HCT116 (cell line): Measurements from ENCODE around the gene SEZ6L2. TPM values are rescaled to one million over a fixed set of nuclear protein-coding genes. Genes with fewer than 3 reads are reported as not detected.

Experiments
- ATAC-seq: fragments of 200-7000 bp; cut with Tn5 transposase; 2 replicates; pipeline ENCODE4 v1.9.1; 2020; ENCODE audit warnings: mild to moderate bottlenecking, moderate library complexity
- BruUV-seq: library from RNA; stranded (reverse); fragments of 400-500 nt; replicated peaks from 2 replicates; lab custom pipeline; 2021; lab: Mats Ljungman, UMichigan
- CTCF ChIA-PET: fragments of 300-600 bp; sonication (Branson Sonifier 250); formaldehyde crosslinking; loops from one replicate; lab custom pipeline; 2021; ENCODE audit warnings: antibody characterized with exemption; lab: Charles Lee
- POLR2A ChIA-PET: fragments of 300-600, 350-600 bp; sonication (Branson Sonifier 250); formaldehyde crosslinking; loops from one replicate; lab custom pipeline; 2021; ENCODE audit warnings: antibody characterized with exemption; lab: Charles Lee
- RAD21 ChIA-PET, 2 experiments: fragments of 300-600 bp; sonication (Branson Sonifier 250); formaldehyde crosslinking; loops; one replicate each; lab custom pipeline; 2023; ENCODE audit warnings: low total read pairs in 2 of 2; ENCODE audit not compliant: uncharacterized antibody in 2 of 2, unreplicated experiment in 2 of 2, low non-redundant PET in 1 of 2; lab: Charles Lee
- DNase-seq: peaks from one replicate; pipeline ENCODE4 v3.0.0-alpha.2; 2010; ENCODE audit warnings: low read depth, low spot score
- H2AFZ ChIP-seq: fragments of 200-600 bp; shearing (Covaris generic), sonication (generic); 2 replicates; pipeline ENCODE4 v1.6.1; 2017; ENCODE audit warnings: low read depth, mixed run types, mixed read lengths, antibody characterized with exemption, low read length; ENCODE audit not compliant: poor library complexity, severe bottlenecking
- H3K27ac ChIP-seq: 2 replicates; pipeline ENCODE4 v1.5.1; 2012; ENCODE audit warnings: low read depth, low read length
- H3K27me3 ChIP-seq: fragments of 200-600 bp; sonication (generic); 2 replicates; pipeline ENCODE4 v1.6.1; 2016; ENCODE audit warnings: mixed run types, low read length, mixed read lengths; ENCODE audit not compliant: insufficient read depth
- H3K36me3 ChIP-seq, 2 experiments: fragments of 200-500 bp in 1 of 2; fragments of 200-600 bp in 1 of 2; sonication (Bioruptor generic) in 1 of 2; sonication (generic) in 1 of 2; 2 replicates each; pipeline versions ENCODE4 v1.5.1 to v1.6.1; 2014 to 2016; ENCODE audit warnings: low read length in 2 of 2, inconsistent platforms in 1 of 2, mixed read lengths in 1 of 2, mixed run types in 1 of 2; ENCODE audit not compliant: insufficient read depth in 2 of 2, control insufficient read depth in 1 of 2
- H3K4me1 ChIP-seq, 2 experiments: fragments of 200-600 bp in 1 of 2; sonication (generic) in 1 of 2; 2 replicates each; pipeline versions ENCODE4 v1.5.1 to v1.6.1; 2012 to 2017; ENCODE audit warnings: low read length in 2 of 2, inconsistent platforms in 1 of 2, mild to moderate bottlenecking in 1 of 2, mixed read lengths in 1 of 2, mixed run types in 1 of 2, moderate library complexity in 1 of 2; ENCODE audit not compliant: insufficient read depth in 2 of 2, control insufficient read depth in 1 of 2
- H3K4me2 ChIP-seq: fragments of 200-600 bp; sonication (generic); 2 replicates; pipeline ENCODE4 v1.6.1; 2017; ENCODE audit warnings: mixed run types, low read length, mixed read lengths
- H3K4me3 ChIP-seq, 2 experiments: fragments of 200-600 bp in 1 of 2; sonication (generic) in 1 of 2; replicated peaks in 1 of 2; 2 replicates each; pipeline ENCODE4 v1.5.1; 2011 to 2016; ENCODE audit warnings: low read length in 2 of 2, control low read depth in 1 of 2, low read depth in 1 of 2, mild to moderate bottlenecking in 1 of 2, mixed read lengths in 1 of 2, mixed run types in 1 of 2
- H3K79me2 ChIP-seq: fragments of 200-600 bp; sonication (generic); 2 replicates; pipeline ENCODE4 v1.6.1; 2017; ENCODE audit warnings: mild to moderate bottlenecking, mixed run types, low read length, moderate library complexity, mixed read lengths; ENCODE audit not compliant: insufficient read depth
- H3K9ac ChIP-seq: fragments of 200-600 bp; sonication (generic); 2 replicates; pipeline ENCODE4 v1.6.1; 2016; ENCODE audit warnings: low read length, mixed read lengths
- H3K9me2 ChIP-seq: fragments of 200-600 bp; sonication (generic), shearing (Covaris generic); 2 replicates; pipeline ENCODE4 v1.6.1; 2017; ENCODE audit warnings: mixed run types, mild to moderate bottlenecking, moderate library complexity; ENCODE audit not compliant: insufficient read depth
- H3K9me3 ChIP-seq, 2 experiments: fragments of 200-500 bp in 1 of 2; fragments of 200-600 bp in 1 of 2; sonication (Bioruptor generic) in 1 of 2; sonication (generic) in 1 of 2; 2 replicates each; pipeline ENCODE4 v1.6.1; 2014 to 2017; ENCODE audit warnings: low read length in 2 of 2, mixed read lengths in 2 of 2, inconsistent platforms in 1 of 2, low read depth in 1 of 2, mild to moderate bottlenecking in 1 of 2, mixed run types in 1 of 2, moderate library complexity in 1 of 2; ENCODE audit not compliant: control insufficient read depth in 1 of 2, insufficient read depth in 1 of 2
- H4K20me1 ChIP-seq: fragments of 200-600 bp; sonication (generic), shearing (Covaris generic); 2 replicates; pipeline ENCODE4 v1.6.1; 2017; ENCODE audit warnings: mixed run types, mild to moderate bottlenecking, moderate library complexity; ENCODE audit not compliant: insufficient read depth
- ATF3 ChIP-seq: IDR thresholded peaks from 2 replicates; pipeline ENCODE4 v1.6.1; 2012
- CEBPB ChIP-seq: IDR thresholded peaks from 2 replicates; pipeline ENCODE4 v1.6.1; 2012; ENCODE audit warnings: low read depth
- CTCF ChIP-seq, 3 experiments: fragments of 200-600 bp in 1 of 3; sonication (generic) in 1 of 3; IDR thresholded peaks in 2 of 3; conservative IDR thresholded peaks in 1 of 3; 2 replicates each; pipeline ENCODE4 v1.5.1; 2012 to 2017; ENCODE audit warnings: low read depth in 2 of 3, low read length in 2 of 3, antibody characterized with exemption in 1 of 3, borderline replicate concordance in 1 of 3, control low read depth in 1 of 3, mild to moderate bottlenecking in 1 of 3, mixed read lengths in 1 of 3, mixed run types in 1 of 3, moderate library complexity in 1 of 3; ENCODE audit not compliant: insufficient read depth in 1 of 3
- EGR1 ChIP-seq: IDR thresholded peaks from 2 replicates; pipeline ENCODE4 v1.6.1; 2012; ENCODE audit warnings: low read depth
- EZH2 ChIP-seq: fragments of 200-600 bp; sonication (generic); IDR thresholded peaks from 2 replicates; pipeline ENCODE4 v1.6.1; 2017; ENCODE audit warnings: antibody characterized with exemption, mixed run types
- FOSL1 ChIP-seq: IDR thresholded peaks from 2 replicates; pipeline ENCODE4 v1.6.1; 2012; ENCODE audit warnings: low read depth
- POLR2A ChIP-seq: IDR thresholded peaks from 2 replicates; pipeline ENCODE4 v1.7.0; 2011; ENCODE audit warnings: borderline replicate concordance; ENCODE audit not compliant: insufficient read depth, insufficient read length; ENCODE audit errors: extremely low read depth
- RAD21 ChIP-seq: IDR thresholded peaks from 2 replicates; pipeline ENCODE4 v1.6.1; 2012; ENCODE audit warnings: low read depth, mild to moderate bottlenecking
- SIN3A ChIP-seq: IDR thresholded peaks from 2 replicates; pipeline ENCODE4 v1.6.1; 2012; ENCODE audit warnings: low read depth
- SP1 ChIP-seq: IDR thresholded peaks from 2 replicates; pipeline ENCODE4 v1.6.1; 2012; ENCODE audit warnings: low read depth
- SRF ChIP-seq: IDR thresholded peaks from 2 replicates; pipeline ENCODE4 v1.6.1; 2012; ENCODE audit warnings: low read depth
- TCF7L2 ChIP-seq: IDR thresholded peaks from 2 replicates; pipeline ENCODE4 v1.7.0; 2011; ENCODE audit warnings: borderline replicate concordance, inconsistent platforms; ENCODE audit not compliant: insufficient read depth, insufficient read length; ENCODE audit errors: extremely low read depth
- ZBTB33 ChIP-seq: IDR thresholded peaks from 2 replicates; pipeline ENCODE4 v1.6.1; 2011; ENCODE audit warnings: mild to moderate bottlenecking, low read length, moderate library complexity; ENCODE audit not compliant: insufficient replicate concordance; ENCODE audit errors: extremely low read depth
- ZFX ChIP-seq: fragments of 450-650 bp; IDR thresholded peaks from 2 replicates; pipeline ENCODE4 v1.6.1; 2017
- ZNF274 ChIP-seq: fragments of 200-500 bp; sonication (Bioruptor generic); IDR thresholded peaks from 2 replicates; pipeline ENCODE4 v1.6.1; 2014; ENCODE audit warnings: mild to moderate bottlenecking, low read depth, low read length, inconsistent platforms
- intact Hi-C: fragments of 100-400 bp; cut with micrococcal nuclease; formaldehyde crosslinking; loops from 2 replicates; pipeline ENCODE4 v1.10.0; 2022
- total RNA-seq: library from RNA; stranded (reverse); gene quantifications from one replicate; pipeline ENCODE4 v1.2.1, GENCODE V29; 2021; ENCODE audit not compliant: unreplicated experiment

Gene SEZ6L2
- total RNA-seq, 1 experiment from 2014 or later, result 49.3 TPM

- Histone ChIP-seq H3K9ac (no peak overlapping the region), H3K36me3 (no peaks in the 10 kb centered on the region), H3K9me2 (no peaks in the 10 kb centered on the region), H3K4me3 (no peak overlapping the region), H3K27me3 (no peaks in the 10 kb centered on the region), H3K4me2 (no peak overlapping the region), H3K9me3 (no peaks in the 10 kb centered on the region), H2AFZ (no peak overlapping the region), H3K27ac (no peak overlapping the region), H3K4me1 (0 out of 4 replicates have a peak, but pooled peaks cover 0 to 4% of the 10 kb centered on the region in 2 experiments), H3K79me2 (no peaks in the 10 kb centered on the region), H4K20me1 (no peaks in the 10 kb centered on the region)
- ATAC-seq, result no peak
- DNase-seq, result no peak
- POLR2A ChIA-PET, result no interaction called here
- intact Hi-C loops, result no loop called here
- CTCF ChIA-PET, result no interaction called here
- TF ChIP-seq TCF7L2 (no peak), SIN3A (no peak), RAD21 (no peak), ZNF274 (no peak), ZBTB33 (no peak), SP1 (no peak), EGR1 (no peak), FOSL1 (no peak), ATF3 (no peak), ZFX (no peak), POLR2A (no peak), SRF (no peak), CTCF (IDR thresholded peaks at IDR 0.05 in 2 of 3, conservative IDR thresholded peaks at IDR 0.05 in 1 of 3; ENCODE audit: borderline replicate concordance in 1 of 3, insufficient read depth in 1 of 3, low read depth in 2 of 3, low read length in 2 of 3) (no peak), CEBPB (no peak), EZH2 (no peak)
- BruUV-seq, result no TSS peak
- RAD21 ChIA-PET, result no interaction called here
These were observed 22.6 kb downstream of the SEZ6L2 start for GRCh38 chr16:29876594-29877249.
